GM19238 (cell line): ENCODE results near the gene SERPIND1.

Experiments used
- DNase-seq: peaks from one replicate; pipeline ENCODE4 v3.0.0; 2011; ENCODE audit warnings: low spot score; ENCODE audit not compliant: insufficient read length

Gene SERPIND1

DNA sequence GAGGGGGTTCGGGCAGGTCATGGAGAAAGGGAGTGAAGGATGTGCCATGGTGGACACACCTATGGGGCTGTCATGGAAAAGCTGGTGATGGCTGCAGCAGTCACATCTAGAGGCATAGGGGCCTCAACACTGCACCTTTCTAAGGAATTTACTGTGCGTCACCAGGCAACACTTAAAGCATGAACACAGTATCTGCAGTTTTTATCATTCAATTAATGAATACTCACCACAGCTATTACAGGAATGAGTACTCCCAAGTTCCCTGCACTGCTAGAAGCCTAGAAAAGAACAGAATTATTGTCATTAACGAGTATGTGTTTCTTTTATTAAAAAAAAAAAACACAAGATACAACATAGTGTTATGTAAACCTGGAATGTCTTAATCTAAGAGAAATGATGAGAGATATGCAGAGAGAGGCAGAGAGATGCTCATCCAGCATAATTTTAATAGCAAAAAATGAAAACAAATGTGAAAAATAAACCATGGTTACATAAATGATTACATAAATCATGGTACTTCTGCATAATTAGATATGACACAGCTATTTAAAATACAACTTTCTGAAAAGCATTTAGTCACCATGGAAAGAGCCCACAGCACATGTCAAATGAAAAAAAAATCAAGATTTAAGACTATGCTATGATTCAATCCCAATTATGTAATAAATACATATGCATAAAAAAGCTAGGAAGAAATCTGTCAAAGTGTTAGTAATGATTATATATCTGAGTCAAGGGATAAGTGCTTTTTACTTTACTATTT lies 19.2 kb downstream of the SERPIND1 start:
- DNase-seq, result no peak

DNA sequence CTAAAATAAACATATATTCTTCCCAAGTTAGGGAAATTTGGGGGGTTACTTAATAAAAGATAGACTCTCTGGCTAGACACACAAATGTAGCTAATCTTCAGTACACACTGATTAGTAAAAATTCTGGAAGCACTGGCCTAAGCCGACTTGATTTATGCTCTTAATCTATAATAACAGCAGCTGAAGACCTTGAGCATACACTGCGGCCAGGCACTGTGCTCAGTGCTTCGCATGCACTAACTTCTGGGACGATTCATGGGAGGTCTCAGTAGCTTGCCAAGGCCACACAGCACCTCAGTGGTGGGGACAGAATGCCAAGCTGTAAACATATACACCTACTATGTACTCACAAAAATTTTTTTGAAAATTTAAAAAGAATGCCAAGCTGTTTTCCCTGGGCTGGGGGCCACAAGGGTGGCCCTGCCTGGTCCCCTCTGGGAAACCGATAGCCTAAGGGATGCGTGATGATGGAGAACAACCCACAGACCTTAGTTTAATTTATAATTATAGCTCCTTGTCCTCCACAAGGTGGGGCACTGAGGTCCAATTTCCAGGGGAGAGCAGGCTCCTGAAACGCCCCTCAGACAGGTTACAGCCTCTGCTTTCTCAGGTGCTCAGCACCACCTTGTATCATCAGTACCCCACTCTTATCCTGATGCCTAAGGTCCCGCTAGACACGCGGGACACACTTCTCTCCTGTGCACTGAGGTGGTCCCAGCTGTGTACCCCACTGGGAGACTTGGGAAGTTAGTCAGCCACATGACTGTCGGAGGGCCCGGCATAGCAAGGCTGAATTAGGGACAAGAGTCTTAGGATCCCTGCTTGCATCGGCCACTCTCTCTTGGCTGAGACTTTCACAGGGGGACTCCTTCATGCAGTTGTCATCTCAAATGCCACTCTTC lies 20.1 kb downstream of the SERPIND1 start:
- DNase-seq, result no peak

DNA sequence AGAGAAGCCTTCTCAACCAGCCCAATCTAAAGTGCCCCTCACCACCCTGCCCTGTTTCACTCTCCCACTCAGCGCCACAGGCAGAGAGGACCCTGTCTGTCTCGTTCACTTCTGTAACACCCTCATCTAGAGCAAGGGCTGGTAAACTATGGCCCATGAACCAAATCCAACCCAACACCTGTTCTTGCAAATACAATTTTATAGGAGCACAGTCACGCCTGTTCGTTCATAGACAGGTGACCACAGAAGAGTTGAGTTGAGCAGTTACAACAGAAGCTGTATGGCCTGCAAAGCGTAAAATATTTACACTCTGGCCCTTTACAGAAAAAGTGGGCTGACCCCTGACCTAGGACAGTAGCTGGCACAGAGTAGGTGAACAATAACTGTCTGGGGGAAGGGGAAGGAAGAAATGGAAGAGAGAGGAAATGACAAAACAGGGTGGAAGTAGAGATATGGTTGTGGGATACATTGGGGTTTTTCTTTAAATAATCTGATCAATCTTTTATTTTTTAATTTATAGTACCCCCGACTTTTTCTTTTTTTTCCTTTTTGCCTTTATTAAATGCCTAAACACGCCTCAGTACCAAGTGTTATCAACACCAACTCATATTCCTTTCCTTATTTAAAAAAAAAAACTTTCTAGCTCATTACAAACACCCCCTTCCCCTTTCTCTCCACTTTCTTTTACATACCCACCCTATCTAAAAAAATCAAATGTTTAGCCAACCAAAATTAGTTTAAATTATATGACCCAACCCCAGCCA lies 20.9 kb downstream of the SERPIND1 start:
- DNase-seq, result no peak

- DNase-seq, result no peak
Measured at GRCh38 chr22:20796731-20797130, 22.8 kb downstream of the SERPIND1 start.

GRCh38 chr22:20798218-20798617 lies 24.3 kb downstream of the SERPIND1 start:
- no peak for DNase-seq

DNA sequence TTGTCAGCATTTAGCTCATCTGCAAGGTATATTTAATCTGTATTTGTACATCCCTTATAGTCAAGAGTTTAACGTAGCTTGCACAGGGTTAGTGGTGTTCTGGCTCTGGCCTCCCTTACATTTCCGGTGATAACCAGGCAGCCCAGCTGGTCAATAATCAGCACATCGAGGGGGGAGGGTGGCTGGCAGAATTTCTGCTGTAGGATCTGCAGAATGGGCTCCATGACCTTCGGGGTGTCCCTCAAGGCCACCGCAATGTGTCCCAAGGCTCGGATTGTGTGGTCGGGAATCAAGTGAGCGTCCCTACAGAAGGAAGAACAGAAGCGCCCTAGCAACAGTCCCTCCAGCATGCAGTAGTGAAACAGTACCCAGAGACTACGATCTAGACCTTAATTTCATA lies 25.1 kb downstream of the SERPIND1 start:
- DNase-seq, result no peak

GRCh38 chr22:20799449-20799848 lies 25.5 kb downstream of the SERPIND1 start:
- DNase-seq, result no peak

- DNase-seq, result no peak
Measured at GRCh38 chr22:20802452-20802851, 28.5 kb downstream of the SERPIND1 start.

- no peak for DNase-seq
Measured at GRCh38 chr22:20802922-20803553, 29.1 kb downstream of the SERPIND1 start.

GRCh38 chr22:20803696-20804324 lies 29.9 kb downstream of the SERPIND1 start:
- no peak for DNase-seq

DNA sequence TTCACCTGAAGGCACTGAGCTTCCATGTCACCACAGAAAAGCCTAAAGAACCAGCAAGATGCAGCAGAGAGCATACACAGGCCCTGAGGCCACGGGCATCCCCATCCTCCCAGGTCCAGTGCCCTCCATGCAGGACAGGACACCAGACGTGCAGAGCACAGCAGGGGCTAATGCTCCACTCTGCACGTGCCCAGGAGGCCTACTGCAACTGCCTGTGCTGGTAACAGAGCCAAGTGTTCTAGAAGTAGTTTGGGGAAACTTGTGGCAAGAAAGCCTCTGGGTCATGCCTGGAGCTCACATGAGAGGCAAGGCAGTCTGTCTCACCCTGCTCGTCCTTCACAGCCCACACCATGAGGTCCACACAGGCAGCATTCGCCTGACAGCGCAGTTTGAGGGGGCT lies 30.7 kb downstream of the SERPIND1 start:
- no peak for DNase-seq

DNA sequence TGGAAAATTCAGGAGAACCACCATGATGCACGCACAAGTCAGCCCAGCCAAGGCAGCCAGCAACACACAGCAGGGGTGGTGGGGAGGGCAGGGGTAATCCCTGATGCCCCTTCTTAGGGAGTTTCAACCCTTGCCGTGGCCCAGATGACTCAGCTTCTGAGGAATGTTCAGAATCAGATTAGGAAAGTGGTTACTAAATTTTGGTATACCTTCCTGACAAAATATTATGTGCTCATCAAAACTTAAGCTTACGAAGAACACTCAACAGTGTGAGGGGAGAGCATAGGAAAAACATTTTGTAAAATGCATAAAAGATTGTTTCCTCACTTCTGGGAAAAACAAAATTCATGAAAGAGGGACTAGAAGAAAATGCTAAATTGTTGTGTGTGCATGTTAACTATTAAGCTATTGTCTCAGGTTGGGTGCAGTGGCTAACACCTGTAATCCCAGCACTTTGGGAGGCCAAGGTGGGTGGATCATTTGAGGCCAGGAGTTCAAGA lies 32.1 kb downstream of the SERPIND1 start:
- no peak for DNase-seq

- DNase-seq, result no peak
Measured at GRCh38 chr22:20807315-20807752, 33.4 kb downstream of the SERPIND1 start.

DNA sequence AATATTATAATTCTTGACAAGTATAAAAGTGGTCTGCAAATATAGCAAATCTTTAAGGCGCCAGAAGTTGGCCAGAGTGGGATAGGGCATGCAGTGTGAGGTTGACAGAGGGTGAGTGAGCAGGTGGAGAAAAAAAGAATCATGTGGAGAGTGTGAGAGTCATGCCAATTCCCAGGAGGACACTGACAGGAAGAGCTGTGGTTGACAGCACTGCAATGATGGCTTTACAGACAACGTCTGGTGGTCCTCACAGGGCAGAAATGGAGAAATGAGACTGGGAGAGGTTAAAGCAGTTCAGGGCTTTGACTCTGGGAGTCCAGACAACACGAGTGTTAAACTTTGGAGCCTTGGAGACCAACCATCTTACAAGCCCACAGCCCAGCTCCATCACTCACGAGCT lies 34.9 kb downstream of the SERPIND1 start:
- DNase-seq, result no peak

DNA sequence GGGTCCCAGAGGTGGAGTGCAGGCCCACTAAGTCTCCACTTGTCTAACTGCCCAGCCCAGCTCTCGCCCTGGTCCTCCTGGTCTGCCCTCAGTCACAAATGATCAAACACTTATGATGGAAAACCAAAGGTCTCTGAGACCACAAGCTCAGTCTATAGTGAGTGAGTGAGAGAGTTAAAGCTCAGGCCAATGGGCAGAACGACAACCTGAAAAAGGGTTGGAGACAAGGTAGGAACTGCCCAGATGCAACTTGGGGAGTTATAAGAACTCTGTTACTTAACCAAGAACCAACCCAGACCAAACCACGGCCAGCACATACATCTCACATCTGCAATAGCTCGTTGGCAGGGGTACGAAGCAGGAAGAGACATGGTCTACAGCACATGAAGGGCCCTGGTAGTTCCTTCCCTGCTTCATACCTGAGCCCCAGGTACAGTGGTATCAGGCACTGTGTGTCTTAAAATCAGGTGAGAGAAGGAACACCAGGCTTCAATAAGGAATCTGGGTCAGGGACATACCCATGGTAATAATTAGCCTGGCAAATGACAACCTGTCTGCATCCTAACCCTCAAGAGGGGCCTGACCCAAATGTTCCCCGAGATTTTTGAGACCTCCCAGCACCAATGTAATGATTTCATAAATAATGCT lies 35.7 kb downstream of the SERPIND1 start:
- DNase-seq, result no peak

DNA sequence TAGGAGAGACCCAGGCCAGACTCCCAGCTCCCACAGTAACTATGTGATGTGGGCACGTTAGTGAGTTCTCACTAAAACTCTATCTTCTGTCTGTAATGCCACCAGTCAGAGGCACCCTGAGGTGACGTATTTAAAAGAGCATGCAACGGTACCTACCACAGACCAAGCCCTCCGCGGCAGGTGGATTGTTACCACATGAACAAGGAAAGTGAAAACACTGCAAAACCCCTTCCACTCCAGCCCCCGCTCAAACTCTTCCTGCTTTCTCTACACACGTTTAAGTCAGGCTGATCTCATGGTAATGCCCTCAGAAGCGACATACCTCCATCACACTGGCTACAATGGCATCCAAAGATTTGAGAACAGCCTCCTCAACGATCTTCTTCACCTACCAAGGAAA lies 36.7 kb downstream of the SERPIND1 start:
- DNase-seq, result no peak

GRCh38 chr22:20811171-20811570 lies 37.3 kb downstream of the SERPIND1 start:
- no peak for DNase-seq

DNA sequence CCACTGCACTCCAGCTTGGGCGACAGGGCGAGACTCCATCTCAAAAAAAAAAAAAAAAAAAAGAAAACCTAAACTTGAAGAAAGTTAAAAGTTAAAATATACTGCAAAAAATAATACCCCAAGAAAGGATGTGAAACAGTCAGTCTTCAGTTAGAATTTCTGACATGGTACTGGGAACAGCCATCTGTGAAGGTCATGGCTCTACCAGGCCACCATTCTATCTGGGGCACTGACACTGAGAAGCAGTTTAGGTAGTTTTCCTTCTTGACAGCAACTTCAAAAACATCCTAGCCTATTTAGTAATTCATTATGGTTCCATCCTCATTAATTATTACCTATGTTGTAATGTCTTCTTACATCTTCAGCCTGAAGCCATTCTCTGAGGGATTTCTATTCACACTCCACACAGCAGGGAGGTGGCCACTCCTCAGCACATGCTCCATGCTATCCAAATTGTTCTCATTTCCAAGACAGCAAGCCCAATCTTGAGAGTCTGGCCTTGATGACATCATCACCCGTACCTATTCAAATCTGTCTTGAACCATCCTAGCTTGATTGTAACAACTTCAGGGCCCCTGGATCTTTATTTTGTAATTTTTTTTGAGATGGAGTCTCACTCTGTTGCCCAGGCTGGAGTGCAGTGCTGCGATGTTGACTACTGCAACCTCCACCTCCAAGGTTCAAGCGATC lies 38.2 kb downstream of the SERPIND1 start:
- DNase-seq, result no peak

- DNase-seq, result no peak
Measured at GRCh38 chr22:20813056-20813455, 39.1 kb downstream of the SERPIND1 start.
